ENCODE measurements around the gene ANKS1B.

Gene ANKS1B

GRCh38 chr12:99981639-99982190, 3.0 kb downstream of the ANKS1B start:
- no peak for TF ChIP-seq CTCF (IDR thresholded peaks at IDR 0.05; ENCODE audit: insufficient read depth, low read depth, low read length, missing control alignments)
- DNase-seq (ENCODE audit: low read depth): no peak
- no peak overlapping the region for H3K4me3 ChIP-seq (ENCODE audit: low read depth, low read length)

- no peak overlapping the region for H3K4me3 ChIP-seq (ENCODE audit: low read depth, low read length)
- no peak for TF ChIP-seq CTCF (IDR thresholded peaks at IDR 0.05; ENCODE audit: insufficient read depth, low read depth, low read length, missing control alignments)
- no peak for DNase-seq (ENCODE audit: low read depth)
Measured at GRCh38 chr12:99979471-99979870, 5.3 kb downstream of the ANKS1B start.

- DNase-seq (ENCODE audit: low read depth): no peak
- no peak overlapping the region for H3K4me3 ChIP-seq (ENCODE audit: low read depth, low read length)
- no peak for TF ChIP-seq CTCF (IDR thresholded peaks at IDR 0.05; ENCODE audit: insufficient read depth, low read depth, low read length, missing control alignments)
Measured at GRCh38 chr12:99978152-99978551, 6.6 kb downstream of the ANKS1B start.

GRCh38 chr12:99977550-99977949, 7.2 kb downstream of the ANKS1B start:
- no peak overlapping the region for H3K4me3 ChIP-seq (ENCODE audit: low read depth, low read length)
- DNase-seq (ENCODE audit: low read depth): no peak
- TF ChIP-seq CTCF (IDR thresholded peaks at IDR 0.05; ENCODE audit: insufficient read depth, low read depth, low read length, missing control alignments): no peak

GRCh38 chr12:99976762-99977161, 8.0 kb downstream of the ANKS1B start:
- TF ChIP-seq CTCF (IDR thresholded peaks at IDR 0.05; ENCODE audit: insufficient read depth, low read depth, low read length, missing control alignments): no peak
- H3K4me3 ChIP-seq (ENCODE audit: low read depth, low read length): no peak overlapping the region
- DNase-seq (ENCODE audit: low read depth): no peak

GRCh38 chr12:99975321-99975720, 9.4 kb downstream of the ANKS1B start:
- no peak for TF ChIP-seq CTCF (IDR thresholded peaks at IDR 0.05; ENCODE audit: insufficient read depth, low read depth, low read length, missing control alignments)
- DNase-seq (ENCODE audit: low read depth): no peak
- H3K4me3 ChIP-seq (ENCODE audit: low read depth, low read length): no peak overlapping the region

GRCh38 chr12:99974146-99974545, 10.6 kb downstream of the ANKS1B start:
- no peak for DNase-seq (ENCODE audit: low read depth)
- TF ChIP-seq CTCF (IDR thresholded peaks at IDR 0.05; ENCODE audit: insufficient read depth, low read depth, low read length, missing control alignments): no peak
- H3K4me3 ChIP-seq (ENCODE audit: low read depth, low read length): no peak overlapping the region

Measured in GM12865 (cell line).